ENCODE data around the gene GPR148. TPM values are rescaled to one million over a fixed set of nuclear protein-coding genes. Genes with fewer than 3 reads are reported as not detected.

GPR148 gene
- total RNA-seq, 1 donor from 2014 or later: not detected

DNA sequence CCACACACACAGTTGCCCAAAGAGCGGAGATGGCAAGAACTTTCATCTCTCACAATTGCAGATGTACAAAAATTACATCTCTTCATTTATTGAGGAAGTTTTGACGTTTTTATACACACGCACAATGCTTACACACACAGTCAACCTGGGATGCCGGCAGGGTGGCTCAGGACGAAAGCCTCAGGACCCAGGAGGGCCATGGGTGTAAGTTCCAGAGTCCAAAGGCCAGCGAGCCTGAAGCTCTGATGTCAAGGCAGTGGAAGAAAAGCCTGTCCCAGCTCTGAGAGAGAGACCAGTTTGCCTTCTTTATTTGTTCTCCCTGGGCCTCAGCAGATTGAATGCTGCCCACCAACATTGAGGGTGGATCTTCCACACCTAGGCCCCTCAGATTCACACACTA, 36.6 kb downstream of the GPR148 start:
- no peak overlapping the region for H3K4me3 Mint-ChIP-seq
- no peaks in the 10 kb centered on the region for H3K9me3 Mint-ChIP-seq
- no peaks in the 10 kb centered on the region for H3K36me3 Mint-ChIP-seq
- H3K27ac Mint-ChIP-seq: no peak overlapping the region
- H3K27me3 Mint-ChIP-seq (ENCODE audit: low read depth): peaks cover 33% of the 10 kb centered on the region
- no peak for DNase-seq (ENCODE audit: low spot score in 2 of 2, unreplicated experiment in 2 of 2)
- H3K4me1 Mint-ChIP-seq: no peaks in the 10 kb centered on the region
- TF ChIP-seq, protein P1, sequence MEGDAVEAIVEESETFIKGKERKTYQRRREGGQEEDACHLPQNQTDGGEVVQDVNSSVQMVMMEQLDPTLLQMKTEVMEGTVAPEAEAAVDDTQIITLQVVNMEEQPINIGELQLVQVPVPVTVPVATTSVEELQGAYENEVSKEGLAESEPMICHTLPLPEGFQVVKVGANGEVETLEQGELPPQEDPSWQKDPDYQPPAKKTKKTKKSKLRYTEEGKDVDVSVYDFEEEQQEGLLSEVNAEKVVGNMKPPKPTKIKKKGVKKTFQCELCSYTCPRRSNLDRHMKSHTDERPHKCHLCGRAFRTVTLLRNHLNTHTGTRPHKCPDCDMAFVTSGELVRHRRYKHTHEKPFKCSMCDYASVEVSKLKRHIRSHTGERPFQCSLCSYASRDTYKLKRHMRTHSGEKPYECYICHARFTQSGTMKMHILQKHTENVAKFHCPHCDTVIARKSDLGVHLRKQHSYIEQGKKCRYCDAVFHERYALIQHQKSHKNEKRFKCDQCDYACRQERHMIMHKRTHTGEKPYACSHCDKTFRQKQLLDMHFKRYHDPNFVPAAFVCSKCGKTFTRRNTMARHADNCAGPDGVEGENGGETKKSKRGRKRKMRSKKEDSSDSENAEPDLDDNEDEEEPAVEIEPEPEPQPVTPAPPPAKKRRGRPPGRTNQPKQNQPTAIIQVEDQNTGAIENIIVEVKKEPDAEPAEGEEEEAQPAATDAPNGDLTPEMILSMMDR (IDR thresholded peaks at IDR 0.05; ENCODE audit: unreplicated experiment): no peak

DNA sequence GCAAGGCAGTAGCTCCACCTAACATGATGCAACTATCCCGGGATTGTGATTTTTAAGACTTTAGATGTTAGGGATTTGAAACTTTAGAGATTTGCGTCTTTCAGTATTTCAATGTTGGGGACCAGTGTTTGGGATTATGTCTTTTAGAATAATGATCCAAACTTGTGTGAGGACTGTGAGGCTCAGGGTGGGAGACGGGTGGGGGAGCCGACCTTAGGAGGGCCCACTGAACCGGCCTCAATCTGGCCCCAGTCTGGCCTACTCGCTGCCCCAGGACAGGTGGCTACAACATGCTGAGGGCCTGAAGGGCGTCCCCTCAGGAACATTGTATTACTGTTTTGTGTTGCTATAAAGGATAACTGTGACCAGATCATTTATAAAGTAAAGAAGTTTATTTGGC, 37.2 kb downstream of the GPR148 start:
- no peak overlapping the region for H3K27ac Mint-ChIP-seq
- no peaks in the 10 kb centered on the region for H3K9me3 Mint-ChIP-seq
- no peaks in the 10 kb centered on the region for H3K36me3 Mint-ChIP-seq
- TF ChIP-seq, protein P1 (IDR thresholded peaks at IDR 0.05; ENCODE audit: unreplicated experiment): no peak
- no peak overlapping the region for H3K4me3 Mint-ChIP-seq
- no peaks in the 10 kb centered on the region for H3K4me1 Mint-ChIP-seq
- H3K27me3 Mint-ChIP-seq (ENCODE audit: low read depth): peaks cover 27% of the 10 kb centered on the region
- no peak for DNase-seq (ENCODE audit: low spot score in 2 of 2, unreplicated experiment in 2 of 2)

DNA sequence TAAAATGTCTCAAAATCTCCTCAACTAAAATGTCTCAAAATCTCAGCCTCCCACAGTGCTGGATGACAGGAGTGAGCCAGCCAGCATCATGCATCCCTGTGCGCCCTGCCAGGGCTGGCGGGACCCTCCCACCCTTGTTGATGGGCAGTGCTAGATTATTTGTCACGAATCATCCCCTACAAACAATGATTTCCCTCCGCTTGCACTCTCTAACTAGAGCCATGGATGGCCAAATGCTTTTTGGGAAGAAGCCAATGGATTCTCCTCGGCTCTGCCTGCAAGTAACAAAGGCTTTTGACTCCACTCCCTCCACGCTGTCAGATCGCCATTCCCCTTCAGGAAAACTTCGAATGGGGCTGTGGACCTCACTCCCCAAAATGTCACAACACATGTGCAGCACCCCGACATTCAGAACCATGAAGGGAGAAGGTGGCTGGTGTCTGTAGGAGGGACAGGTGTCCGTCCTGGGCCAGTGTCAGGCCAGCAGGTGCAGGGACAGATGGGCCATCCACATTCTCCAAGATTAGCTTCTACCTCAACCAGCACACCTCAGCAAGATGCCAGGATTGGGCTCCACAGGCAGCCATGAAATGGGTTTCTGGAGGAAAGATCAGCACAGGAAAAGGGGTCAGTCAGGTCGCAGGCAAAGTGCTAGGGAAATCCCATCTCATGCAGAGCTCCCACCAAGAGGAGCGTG, 38.0 kb downstream of the GPR148 start:
- no peak for DNase-seq (ENCODE audit: low spot score in 2 of 2, unreplicated experiment in 2 of 2)
- no peaks in the 10 kb centered on the region for H3K9me3 Mint-ChIP-seq
- peaks cover 19% of the 10 kb centered on the region for H3K27me3 Mint-ChIP-seq (ENCODE audit: low read depth)
- H3K4me3 Mint-ChIP-seq: no peak overlapping the region
- no peak overlapping the region for H3K27ac Mint-ChIP-seq
- H3K36me3 Mint-ChIP-seq: no peaks in the 10 kb centered on the region
- TF ChIP-seq, protein P1 (IDR thresholded peaks at IDR 0.05; ENCODE audit: unreplicated experiment): no peak
- no peaks in the 10 kb centered on the region for H3K4me1 Mint-ChIP-seq

DNA sequence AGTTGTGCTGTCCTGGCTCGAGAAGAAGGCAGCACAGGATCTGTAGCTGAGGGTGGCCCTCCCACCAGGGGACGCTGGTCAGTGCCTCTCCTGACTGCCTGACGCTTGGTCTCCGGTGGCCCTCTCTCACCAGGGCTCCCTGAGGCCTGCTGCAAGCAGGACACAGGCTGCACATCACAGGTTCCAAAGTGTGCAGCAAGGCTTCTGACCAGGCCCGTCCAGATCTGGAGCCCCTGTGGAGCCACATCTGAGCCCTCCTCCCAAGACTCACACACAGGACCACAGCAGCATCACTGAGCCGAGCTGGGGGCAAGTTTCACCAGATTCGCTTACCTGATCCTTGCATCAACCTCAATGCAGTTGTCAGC, 38.5 kb downstream of the GPR148 start:
- DNase-seq (ENCODE audit: low spot score in 2 of 2, unreplicated experiment in 2 of 2): no peak
- no peaks in the 10 kb centered on the region for H3K4me1 Mint-ChIP-seq

DNA sequence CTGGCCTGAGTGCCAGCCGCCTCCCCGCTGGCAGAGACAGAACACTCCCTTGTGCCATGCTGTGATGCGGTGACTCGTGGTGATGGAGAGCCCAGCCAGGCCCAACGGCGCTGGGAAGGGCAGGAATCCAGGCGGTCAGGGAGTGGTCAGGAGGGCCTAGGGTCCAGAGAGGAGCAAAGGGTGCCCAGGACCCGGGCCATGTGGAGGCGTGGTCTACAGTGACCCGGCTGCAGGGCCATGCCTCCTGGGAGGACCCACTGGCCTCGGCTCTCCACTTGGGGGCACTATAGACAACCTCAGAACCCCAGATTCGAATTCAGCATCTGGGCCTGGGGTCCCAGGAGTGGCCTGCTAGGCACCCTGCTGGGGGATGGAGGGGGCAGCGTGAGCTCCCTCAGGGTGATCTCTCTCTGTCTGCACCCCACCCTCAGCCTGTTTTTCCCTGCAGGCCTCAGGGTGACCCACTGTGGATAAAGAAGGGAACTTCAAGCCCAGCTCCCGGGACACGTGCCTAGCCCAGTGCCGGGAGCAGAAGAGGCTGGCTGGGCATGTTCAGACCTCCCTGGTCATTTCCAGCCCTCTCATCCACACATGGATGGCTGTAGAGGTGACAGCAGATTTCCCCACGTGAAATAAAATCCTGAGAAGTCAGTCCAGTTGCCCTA, 39.5 kb downstream of the GPR148 start:
- Mint-ChIP-seq H3K9me3 (peaks cover 10% of the 10 kb centered on the region), H3K4me1 (no peaks in the 10 kb centered on the region), H3K36me3 (no peaks in the 10 kb centered on the region), H3K4me3 (no peak overlapping the region), H3K27ac (no peak overlapping the region), H3K27me3 (ENCODE audit: low read depth) (peaks cover 18% of the 10 kb centered on the region)
- no peak for DNase-seq (ENCODE audit: low spot score in 2 of 2, unreplicated experiment in 2 of 2)
- TF ChIP-seq, protein P1 (IDR thresholded peaks at IDR 0.05; ENCODE audit: unreplicated experiment): no peak

More for the DNA sequence above, 38.5 kb downstream of the GPR148 start:
- peaks cover 18% of the 10 kb centered on the region for H3K27me3 Mint-ChIP-seq (ENCODE audit: low read depth)
- no peaks in the 10 kb centered on the region for H3K36me3 Mint-ChIP-seq
- peaks cover under 1% of the 10 kb centered on the region for H3K9me3 Mint-ChIP-seq
- no peak overlapping the region for H3K4me3 Mint-ChIP-seq
- TF ChIP-seq, protein P1 (IDR thresholded peaks at IDR 0.05; ENCODE audit: unreplicated experiment): no peak
- no peak overlapping the region for H3K27ac Mint-ChIP-seq
